GM12801 (cell line): ENCODE measurements around the gene RNF220.

Source experiments
- CTCF ChIP-seq: IDR thresholded peaks from one replicate; pipeline ENCODE4 v1.5.1; 2011; ENCODE audit warnings: control low read depth; ENCODE audit not compliant: insufficient read length; ENCODE audit errors: extremely low read depth

Gene RNF220

GRCh38 chr1:44424747-44425146 is 19.7 kb downstream of the RNF220 start:
- no peak for TF ChIP-seq CTCF

- TF ChIP-seq CTCF: no peak
These were observed 20.5 kb downstream of the RNF220 start for GRCh38 chr1:44425341-44426082.

- no peak for TF ChIP-seq CTCF
These were observed 26.8 kb downstream of the RNF220 start for GRCh38 chr1:44431861-44432260.

GRCh38 chr1:44433209-44433608 is 28.2 kb downstream of the RNF220 start:
- TF ChIP-seq CTCF: no peak

- no peak for TF ChIP-seq CTCF
These were observed 31.5 kb downstream of the RNF220 start for GRCh38 chr1:44436401-44437106.

- no peak for TF ChIP-seq CTCF
These were observed 32.2 kb downstream of the RNF220 start for GRCh38 chr1:44437107-44437716.

GRCh38 chr1:44442791-44443190 is 37.7 kb downstream of the RNF220 start:
- no peak for TF ChIP-seq CTCF
